GM18519 (cell line): ENCODE results near the gene NBPF20.
"Not testable (repeated sequence)": the region's sequence is repeated elsewhere in the genome, so short reads cannot be mapped to it uniquely, and the experiment has no call there.

Experiments
- ATAC-seq: cut with Tn5 transposase; IDR thresholded peaks from one replicate; pipeline ENCODE4 v1.9.1; 2021; ENCODE audit warnings: mild to moderate bottlenecking, moderate library complexity; ENCODE audit not compliant: unreplicated experiment, low FRiP score

NBPF20 gene

GRCh38 chr1:145431363-145432256 is 6.2 kb upstream of the NBPF20 start:
- not testable (repeated sequence) for ATAC-seq

DNA sequence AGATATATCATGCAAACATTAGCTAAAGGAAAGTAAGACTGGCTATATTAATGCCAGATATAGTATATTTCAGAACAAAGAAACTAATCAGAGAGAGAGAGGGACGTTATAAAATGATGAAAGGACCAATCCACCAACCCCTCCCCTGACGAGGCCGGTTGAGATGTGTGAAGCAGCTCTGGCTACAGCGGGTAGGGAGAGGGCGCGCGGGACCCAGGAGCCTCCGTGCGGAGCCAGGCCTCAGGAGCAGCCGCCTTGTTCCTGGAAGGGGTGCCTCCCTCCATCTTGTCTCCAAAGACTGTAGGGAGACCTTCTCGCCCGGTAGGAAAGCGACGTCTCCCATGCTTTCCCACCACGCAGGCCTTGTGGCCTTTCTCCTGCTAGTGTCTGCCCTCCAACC is 5.4 kb upstream of the NBPF20 start:
- not testable (repeated sequence) for ATAC-seq

DNA sequence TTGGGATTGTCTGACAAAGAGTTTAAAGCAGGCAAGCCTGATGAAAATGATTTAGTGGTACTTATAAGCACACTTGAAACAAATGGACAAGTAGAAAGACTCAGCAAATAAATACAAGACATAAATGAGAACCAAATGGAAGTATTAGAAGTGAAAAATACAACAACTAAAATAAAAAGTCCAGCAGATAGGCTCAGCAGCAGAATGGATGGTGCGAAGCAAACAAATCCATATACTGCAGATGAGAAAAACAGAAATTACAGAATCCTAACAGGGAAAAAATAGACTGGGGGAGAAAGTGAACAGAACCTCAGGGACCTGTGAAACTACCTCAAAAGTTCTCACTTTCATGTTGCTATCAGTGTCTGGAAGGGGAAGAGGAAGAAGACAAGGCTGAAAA is 3.9 kb upstream of the NBPF20 start:
- not testable (repeated sequence) for ATAC-seq

- not testable (repeated sequence) for ATAC-seq
Measured at GRCh38 chr1:145424612-145425435, 579 bp downstream of the NBPF20 start.

DNA sequence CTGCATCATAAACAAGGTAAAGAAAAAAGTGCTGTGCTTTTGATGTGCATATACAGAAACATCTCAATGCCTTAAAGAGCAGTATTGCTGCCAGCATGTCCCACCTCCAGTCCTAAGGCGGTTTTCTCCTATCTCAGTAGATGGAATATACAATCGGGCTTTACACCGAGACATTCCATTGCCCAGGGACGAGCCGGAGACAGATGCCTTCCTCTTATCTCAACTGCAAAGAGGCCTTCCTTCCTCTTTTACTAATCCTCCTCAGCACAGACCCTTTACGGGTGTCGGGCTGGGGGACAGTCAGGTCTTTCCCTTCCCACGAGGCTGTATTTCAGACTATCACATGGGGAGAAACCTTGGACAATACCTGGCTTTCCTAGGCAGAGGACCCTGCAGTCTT is 10.3 kb downstream of the NBPF20 start:
- not testable (repeated sequence) for ATAC-seq

DNA sequence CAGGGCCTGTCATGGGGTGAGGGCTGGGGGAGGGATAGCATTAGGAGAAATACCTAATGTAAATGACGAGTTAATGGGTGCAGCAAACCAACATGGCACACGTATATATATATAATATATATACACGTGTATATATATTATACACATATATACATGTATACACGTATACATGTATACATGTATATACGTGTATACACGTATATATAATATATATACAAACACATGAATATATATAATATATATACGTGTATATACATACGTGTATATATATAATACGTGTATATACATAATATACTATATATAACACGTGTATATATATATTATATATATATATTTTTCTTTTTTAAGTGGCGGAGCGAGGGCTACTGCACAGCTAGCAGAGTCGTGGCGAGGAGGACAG is 18.1 kb downstream of the NBPF20 start:
- not testable (repeated sequence) for ATAC-seq

- not testable (repeated sequence) for ATAC-seq
Measured at GRCh38 chr1:145404949-145405348, 20.5 kb downstream of the NBPF20 start.

- ATAC-seq: not testable (repeated sequence)
Measured at GRCh38 chr1:145400701-145401100, 24.7 kb downstream of the NBPF20 start.
